Measurements from ENCODE around the gene CDKN2B-AS1.

The CDKN2B-AS1 gene

DNA sequence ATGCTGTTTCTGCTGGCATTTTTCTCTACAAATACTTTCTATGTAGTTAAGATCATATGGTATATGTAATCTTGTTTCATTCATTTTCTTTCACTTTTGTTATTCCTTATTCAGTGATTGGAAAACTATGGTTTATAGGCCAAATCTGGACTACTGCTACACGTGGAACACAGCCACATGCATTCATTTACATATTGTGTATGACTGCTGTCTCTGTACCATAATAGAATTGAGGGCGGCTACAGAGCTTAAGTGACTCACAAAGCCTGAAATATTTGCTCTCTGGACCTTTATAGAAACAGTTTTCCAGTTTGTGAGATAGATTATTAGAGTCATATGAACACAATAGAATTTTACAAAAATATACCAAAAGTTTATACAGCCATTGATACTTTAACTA is 148.1 kb downstream of the CDKN2B-AS1 start:
- peak overlapping the region; percentile 5; the same call in 1 of the 2 replicates for H3K27ac ChIP-seq (ENCODE audit: extremely low read depth, low read depth, low read length)
- CTCF ChIA-PET, result interaction anchor here (0.6 to 1.5 kb wide), 8 partner anchors 9 to 101 kb away, joined by 3 to 10 read pairs (median 4); no protein-coding TSS in a partner anchor
- no peaks in the 10 kb centered on the region for H3K36me3 ChIP-seq (ENCODE audit: control insufficient read depth in 2 of 2, insufficient read depth in 1 of 2, low read length in 2 of 2)
- peaks cover 10% of the 10 kb centered on the region; the same call in 1 of the 2 replicates for H3K4me1 ChIP-seq (ENCODE audit: control insufficient read depth, insufficient read depth, low read length)
- POLR2A ChIA-PET, result interaction anchor here (0.9 to 1.9 kb wide), 3 partner anchors 18 to 149 kb away, joined by 5 to 17 read pairs (median 7); partner anchors contain the start of genes CDKN2A and CDKN2B
- H3K9me3 ChIP-seq (ENCODE audit: control insufficient read depth, insufficient read depth, low read depth, low read length), result no peaks in the 10 kb centered on the region
- no peak overlapping the region for H3K4me3 ChIP-seq (ENCODE audit: low read depth, low read length)
- TF ChIP-seq ZNF335 (tag by site-specific recombination; conservative IDR thresholded peaks at IDR 0.05) (peak; percentile 18; the same call in 1 of the 2 replicates), ZNF23 (tag by site-specific recombination; IDR thresholded peaks at IDR 0.05; ENCODE audit: borderline replicate concordance) (no peak), ZNF621 (tag by site-specific recombination; IDR thresholded peaks at IDR 0.05) (no peak), ZNF660 (tag by site-specific recombination; IDR thresholded peaks at IDR 0.05) (no peak), ZIC2 (tag by site-specific recombination; IDR thresholded peaks at IDR 0.05) (no peak), ZSCAN30 (tag by site-specific recombination; IDR thresholded peaks at IDR 0.05) (no peak), ZNF747 (tag by site-specific recombination; IDR thresholded peaks at IDR 0.05) (no peak)

DNA sequence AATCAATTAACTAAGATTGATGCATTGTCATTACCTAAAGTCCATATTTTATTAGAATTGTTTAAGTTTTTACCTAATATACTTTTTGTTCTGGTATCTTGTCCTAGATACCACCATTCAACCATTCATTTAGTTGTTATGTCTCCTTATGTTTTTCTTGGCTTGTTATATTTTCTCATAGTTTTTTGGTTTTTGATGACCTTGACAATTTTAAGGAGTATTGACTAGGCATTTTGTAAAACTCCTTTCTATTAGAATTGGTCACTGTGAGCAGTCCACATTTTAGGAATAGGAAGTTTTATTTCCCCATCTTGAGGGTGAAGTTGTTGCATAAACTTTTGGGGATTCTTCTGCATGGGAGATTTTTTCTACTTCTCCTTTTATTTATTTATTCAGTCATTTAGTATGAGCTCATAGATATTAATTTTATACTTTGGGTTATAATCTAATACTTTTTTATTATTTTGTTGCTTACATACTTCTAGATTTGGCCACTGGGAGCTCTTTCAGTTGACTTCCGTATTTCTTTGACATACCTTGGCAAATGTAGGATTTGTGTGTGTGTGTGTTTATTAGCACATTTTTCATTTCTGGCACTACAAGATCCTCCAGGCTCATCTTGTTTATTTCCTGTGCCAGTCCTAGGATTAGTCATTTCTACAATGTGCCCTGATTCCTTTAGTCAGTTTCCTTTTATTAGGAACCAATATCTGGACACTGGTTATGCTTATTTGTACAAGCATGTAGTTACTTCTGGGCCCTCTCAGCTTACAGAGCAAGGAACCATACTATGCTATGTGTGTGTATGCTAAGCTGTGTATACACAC is 149.4 kb downstream of the CDKN2B-AS1 start:
- Histone ChIP-seq H3K4me3 (ENCODE audit: low read depth, low read length) (no peak overlapping the region), H3K9me3 (ENCODE audit: control insufficient read depth, insufficient read depth, low read depth, low read length) (no peaks in the 10 kb centered on the region), H3K36me3 (ENCODE audit: control insufficient read depth in 2 of 2, insufficient read depth in 1 of 2, low read length in 2 of 2) (no peaks in the 10 kb centered on the region), H3K4me1 (ENCODE audit: control insufficient read depth, insufficient read depth, low read length) (peaks cover 12% of the 10 kb centered on the region; the same call in 1 of the 2 replicates), H3K27ac (ENCODE audit: extremely low read depth, low read depth, low read length) (no peak overlapping the region)
- POLR2A ChIA-PET, result no interaction called here
- no peak for TF ChIP-seq HOXC10 (CRISPR knock-in tag; IDR thresholded peaks at IDR 0.05)
- no peak for TF ChIP-seq ZNF529 (tag by site-specific recombination; IDR thresholded peaks at IDR 0.05; ENCODE audit: insufficient replicate concordance)
- CTCF ChIA-PET, result interaction anchor here (0.7 to 1.1 kb wide), 5 partner anchors 8 to 133 kb away, joined by 3 read pairs; no protein-coding TSS in a partner anchor

DNA sequence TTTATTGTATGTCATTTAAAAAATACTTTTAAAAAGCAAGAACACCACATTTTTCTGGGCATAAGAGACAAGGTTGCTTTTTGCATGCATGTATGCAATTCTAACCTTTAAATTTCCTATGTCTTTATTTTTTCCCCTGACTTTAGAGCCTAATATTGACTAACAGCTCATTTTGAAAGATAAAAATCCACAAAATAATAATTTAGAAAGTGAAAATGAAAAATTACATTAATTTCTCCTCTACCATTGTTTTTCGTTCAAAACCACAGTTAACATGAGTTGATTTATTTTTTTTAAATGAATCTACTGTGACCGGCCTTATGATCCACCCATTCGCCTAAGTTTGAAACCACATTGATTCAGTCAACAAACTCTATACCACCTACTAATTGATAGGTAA is 152.0 kb downstream of the CDKN2B-AS1 start:
- Histone ChIP-seq H3K9me3 (ENCODE audit: control insufficient read depth, insufficient read depth, low read depth, low read length) (no peaks in the 10 kb centered on the region), H3K4me3 (ENCODE audit: low read depth, low read length) (no peak overlapping the region), H3K36me3 (ENCODE audit: control insufficient read depth in 2 of 2, insufficient read depth in 1 of 2, low read length in 2 of 2) (no peaks in the 10 kb centered on the region), H3K27ac (ENCODE audit: extremely low read depth, low read depth, low read length) (no peak overlapping the region), H3K4me1 (ENCODE audit: control insufficient read depth, insufficient read depth, low read length) (peaks cover 10% of the 10 kb centered on the region; the same call in 1 of the 2 replicates)
- POLR2A ChIA-PET, result interaction anchor here (1.1 to 1.3 kb wide), 2 partner anchors 15 to 91 kb away, joined by 3 read pairs; no protein-coding TSS in a partner anchor
- CTCF ChIA-PET, result interaction anchor here (0.7 to 3.8 kb wide), 5 partner anchors 10 to 333 kb away, joined by 3 to 24 read pairs (median 6); partner anchors contain the start of gene CDKN2B
- TF ChIP-seq HOXA7 (CRISPR knock-in tag; IDR thresholded peaks at IDR 0.05; ENCODE audit: borderline replicate concordance) (no peak), SP7 (tag by site-specific recombination; IDR thresholded peaks at IDR 0.05) (no peak), ZNF549 (tag by site-specific recombination; IDR thresholded peaks at IDR 0.05) (no peak), MEIS1 (CRISPR knock-in tag; IDR thresholded peaks at IDR 0.05; ENCODE audit: borderline replicate concordance) (no peak), ZNF138 (tag by site-specific recombination; IDR thresholded peaks at IDR 0.05; ENCODE audit: borderline replicate concordance) (no peak), HOXC10 (CRISPR knock-in tag; IDR thresholded peaks at IDR 0.05) (no peak), ZNF544 (tag by site-specific recombination; IDR thresholded peaks at IDR 0.05) (no peak), ZNF660 (tag by site-specific recombination; IDR thresholded peaks at IDR 0.05) (no peak), ZNF777 (tag by site-specific recombination; IDR thresholded peaks at IDR 0.05; ENCODE audit: borderline replicate concordance) (no peak), ZNF843 (tag by site-specific recombination; IDR thresholded peaks at IDR 0.05) (no peak), ZNF423 (tag by site-specific recombination; IDR thresholded peaks at IDR 0.05) (no peak), ZNF776 (tag by site-specific recombination; IDR thresholded peaks at IDR 0.05; ENCODE audit: borderline replicate concordance) (no peak), ZNF335 (tag by site-specific recombination; conservative IDR thresholded peaks at IDR 0.05) (no peak), ZNF274 (IDR thresholded peaks at IDR 0.05; ENCODE audit: low read length) (no peak), ZNF274 (tag by site-specific recombination; IDR thresholded peaks at IDR 0.05; ENCODE audit: borderline replicate concordance) (no peak)
- TF ChIP-seq, protein P1, sequence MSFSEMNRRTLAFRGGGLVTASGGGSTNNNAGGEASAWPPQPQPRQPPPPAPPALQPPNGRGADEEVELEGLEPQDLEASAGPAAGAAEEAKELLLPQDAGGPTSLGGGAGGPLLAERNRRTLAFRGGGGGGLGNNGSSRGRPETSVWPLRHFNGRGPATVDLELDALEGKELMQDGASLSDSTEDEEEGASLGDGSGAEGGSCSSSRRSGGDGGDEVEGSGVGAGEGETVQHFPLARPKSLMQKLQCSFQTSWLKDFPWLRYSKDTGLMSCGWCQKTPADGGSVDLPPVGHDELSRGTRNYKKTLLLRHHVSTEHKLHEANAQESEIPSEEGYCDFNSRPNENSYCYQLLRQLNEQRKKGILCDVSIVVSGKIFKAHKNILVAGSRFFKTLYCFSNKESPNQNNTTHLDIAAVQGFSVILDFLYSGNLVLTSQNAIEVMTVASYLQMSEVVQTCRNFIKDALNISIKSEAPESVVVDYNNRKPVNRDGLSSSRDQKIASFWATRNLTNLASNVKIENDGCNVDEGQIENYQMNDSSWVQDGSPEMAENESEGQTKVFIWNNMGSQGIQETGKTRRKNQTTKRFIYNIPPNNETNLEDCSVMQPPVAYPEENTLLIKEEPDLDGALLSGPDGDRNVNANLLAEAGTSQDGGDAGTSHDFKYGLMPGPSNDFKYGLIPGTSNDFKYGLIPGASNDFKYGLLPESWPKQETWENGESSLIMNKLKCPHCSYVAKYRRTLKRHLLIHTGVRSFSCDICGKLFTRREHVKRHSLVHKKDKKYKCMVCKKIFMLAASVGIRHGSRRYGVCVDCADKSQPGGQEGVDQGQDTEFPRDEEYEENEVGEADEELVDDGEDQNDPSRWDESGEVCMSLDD (tag by site-specific recombination; IDR thresholded peaks at IDR 0.05), result no peak
- TF ChIP-seq, protein P2, sequence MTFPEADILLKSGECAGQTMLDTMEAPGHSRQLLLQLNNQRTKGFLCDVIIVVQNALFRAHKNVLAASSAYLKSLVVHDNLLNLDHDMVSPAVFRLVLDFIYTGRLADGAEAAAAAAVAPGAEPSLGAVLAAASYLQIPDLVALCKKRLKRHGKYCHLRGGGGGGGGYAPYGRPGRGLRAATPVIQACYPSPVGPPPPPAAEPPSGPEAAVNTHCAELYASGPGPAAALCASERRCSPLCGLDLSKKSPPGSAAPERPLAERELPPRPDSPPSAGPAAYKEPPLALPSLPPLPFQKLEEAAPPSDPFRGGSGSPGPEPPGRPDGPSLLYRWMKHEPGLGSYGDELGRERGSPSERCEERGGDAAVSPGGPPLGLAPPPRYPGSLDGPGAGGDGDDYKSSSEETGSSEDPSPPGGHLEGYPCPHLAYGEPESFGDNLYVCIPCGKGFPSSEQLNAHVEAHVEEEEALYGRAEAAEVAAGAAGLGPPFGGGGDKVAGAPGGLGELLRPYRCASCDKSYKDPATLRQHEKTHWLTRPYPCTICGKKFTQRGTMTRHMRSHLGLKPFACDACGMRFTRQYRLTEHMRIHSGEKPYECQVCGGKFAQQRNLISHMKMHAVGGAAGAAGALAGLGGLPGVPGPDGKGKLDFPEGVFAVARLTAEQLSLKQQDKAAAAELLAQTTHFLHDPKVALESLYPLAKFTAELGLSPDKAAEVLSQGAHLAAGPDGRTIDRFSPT (tag by site-specific recombination; IDR thresholded peaks at IDR 0.05), result no peak
